HG03439 (cell line): ENCODE data around the gene GNG8.
"Not testable (repeated sequence)": the region's sequence is repeated elsewhere in the genome, so short reads cannot be mapped to it uniquely, and the experiment has no call there.

Source experiments
- ATAC-seq: cut with Tn5 transposase; IDR thresholded peaks from one replicate; pipeline ENCODE4 v1.9.1; 2021; ENCODE audit warnings: mild to moderate bottlenecking, moderate library complexity; ENCODE audit not compliant: unreplicated experiment

Gene GNG8

GRCh38 chr19:46648060-46648960 lies 12.3 kb upstream of the GNG8 start:
- ATAC-seq = no peak

- ATAC-seq = no peak
These were observed 10.4 kb upstream of the GNG8 start for GRCh38 chr19:46646402-46646801.

- ATAC-seq = no peak
These were observed 8.7 kb upstream of the GNG8 start for GRCh38 chr19:46644720-46645119.

- ATAC-seq = no peak
These were observed 4.7 kb upstream of the GNG8 start for GRCh38 chr19:46640656-46641055.

GRCh38 chr19:46639358-46640182 lies 3.6 kb upstream of the GNG8 start:
- no peak for ATAC-seq

- ATAC-seq = no peak
These were observed 1.2 kb upstream of the GNG8 start for GRCh38 chr19:46637224-46637623.

GRCh38 chr19:46634656-46635218 lies 1.3 kb downstream of the GNG8 start:
- ATAC-seq = no peak

- ATAC-seq = peak; percentile 56
These were observed 1.9 kb downstream of the GNG8 start for GRCh38 chr19:46634045-46634655.

GRCh38 chr19:46633130-46633529 lies 2.9 kb downstream of the GNG8 start:
- ATAC-seq = no peak

GRCh38 chr19:46631481-46631880 lies 4.5 kb downstream of the GNG8 start:
- no peak for ATAC-seq

GRCh38 chr19:46630586-46631205 lies 5.3 kb downstream of the GNG8 start:
- no peak for ATAC-seq

- ATAC-seq = no peak
These were observed 6.4 kb downstream of the GNG8 start for GRCh38 chr19:46629546-46630025.

- ATAC-seq = not testable (repeated sequence)
These were observed 7.0 kb downstream of the GNG8 start for GRCh38 chr19:46628970-46629369.

GRCh38 chr19:46626446-46626845 lies 9.6 kb downstream of the GNG8 start:
- no peak for ATAC-seq

GRCh38 chr19:46625731-46626130 lies 10.3 kb downstream of the GNG8 start:
- ATAC-seq = no peak

GRCh38 chr19:46624958-46625661 lies 10.9 kb downstream of the GNG8 start, which contains the start of gene PTGIR:
PTGIR (minus strand) TSS chr19:46625089; CDS start chr19:46624225, 864 bp downstream.
- no peak for ATAC-seq

- ATAC-seq = no peak
These were observed 12.0 kb downstream of the GNG8 start for GRCh38 chr19:46623915-46624502.

GRCh38 chr19:46622118-46622446 lies 13.9 kb downstream of the GNG8 start:
- ATAC-seq = no peak
